ENCODE measurements around the gene VMAC.

The VMAC gene

DNA sequence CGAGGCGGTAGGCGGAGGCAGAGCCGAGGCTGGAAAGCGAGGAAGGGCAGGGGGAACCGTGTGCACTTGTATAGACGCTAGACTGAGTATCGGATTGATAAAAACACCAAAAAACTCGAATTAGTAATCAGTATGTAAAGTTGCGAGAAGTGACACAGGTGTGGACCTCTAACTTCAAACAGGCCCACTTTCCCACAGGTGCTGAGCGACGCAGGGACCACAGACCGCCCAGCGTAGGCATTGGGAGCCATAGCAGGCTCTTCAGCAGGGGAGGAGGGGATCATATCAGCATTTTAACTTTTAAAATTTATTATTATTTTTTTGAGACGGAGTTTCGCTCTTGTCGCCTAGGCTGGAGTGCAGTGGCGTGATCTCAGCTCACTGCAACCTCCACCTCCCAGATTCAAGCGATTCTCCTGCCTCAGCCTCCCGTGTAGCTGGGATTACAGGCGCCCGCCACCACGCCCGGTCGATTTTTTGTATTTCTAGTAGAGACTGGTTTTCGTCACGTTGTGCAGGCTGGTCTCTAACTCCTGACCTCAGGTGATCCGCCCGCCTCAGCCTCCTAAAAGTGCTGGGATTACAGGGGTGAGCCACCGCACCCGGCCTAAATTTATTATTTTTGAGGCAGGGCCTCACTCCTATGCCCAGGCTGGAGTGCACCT, 574 bp downstream of the VMAC start:
- DNase-seq: no peak

DNA sequence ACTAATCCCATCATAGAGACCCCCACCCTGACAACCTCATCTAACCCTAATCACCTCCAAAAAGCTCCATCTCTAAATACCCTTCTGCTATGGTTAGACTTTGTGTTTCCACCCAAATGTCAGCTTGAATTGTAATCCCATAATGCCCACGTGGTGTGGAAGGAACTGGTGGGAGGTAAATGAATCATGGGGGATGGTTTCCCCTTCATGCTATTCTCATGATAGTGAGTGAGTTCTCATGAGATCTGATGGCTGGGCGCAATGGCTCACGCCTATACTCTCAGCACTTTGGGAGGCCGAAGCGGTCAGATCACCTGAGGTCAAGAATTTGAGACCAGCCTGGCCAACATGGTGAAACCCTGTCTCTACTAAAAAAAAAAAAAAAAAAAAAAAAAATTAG, 2.6 kb downstream of the VMAC start:
- DNase-seq: no peak

DNA sequence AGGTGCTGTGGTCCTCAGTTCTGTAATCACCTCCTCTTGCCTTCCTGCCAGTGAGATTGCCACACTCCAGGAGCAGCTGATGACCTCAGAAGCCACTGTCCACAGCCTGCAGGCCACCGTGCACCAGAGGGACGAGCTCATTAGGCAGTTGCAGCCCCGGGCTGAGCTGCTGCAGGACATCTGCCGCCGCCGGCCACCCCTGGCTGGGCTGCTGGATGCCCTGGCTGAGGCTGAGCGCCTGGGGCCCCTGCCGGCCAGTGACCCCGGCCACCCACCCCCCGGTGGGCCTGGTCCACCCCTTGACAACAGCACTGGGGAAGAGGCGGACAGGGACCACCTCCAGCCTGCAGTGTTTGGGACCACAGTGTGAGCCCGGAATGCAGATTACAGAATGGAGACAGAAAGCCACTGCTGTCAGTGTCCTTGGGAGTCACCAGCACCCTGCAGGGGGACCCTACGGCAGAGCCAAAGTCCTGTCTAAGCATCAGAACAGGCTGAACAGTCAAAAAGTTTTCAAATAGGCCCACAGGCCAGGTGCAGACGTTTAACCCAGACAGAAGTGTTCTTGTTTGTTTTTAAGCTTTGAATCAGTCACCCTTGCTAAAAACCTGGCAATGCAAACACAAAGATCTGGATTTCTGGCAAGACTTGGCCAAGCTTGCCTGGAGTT, 4.2 kb downstream of the VMAC start:
- no peak for DNase-seq

DNA sequence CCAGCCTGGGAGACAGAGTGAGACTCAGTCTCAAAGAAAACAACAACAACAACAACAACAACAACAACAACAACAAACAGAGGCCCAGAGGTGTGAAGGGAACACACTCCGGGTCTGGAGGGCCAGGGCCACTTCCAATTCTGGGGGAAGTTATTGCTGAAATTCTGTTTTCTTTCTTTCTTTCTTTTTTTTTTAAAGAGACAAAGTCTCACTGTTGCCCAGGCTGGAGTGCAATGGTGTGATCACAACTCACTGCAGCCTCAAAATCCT, 5.9 kb downstream of the VMAC start:
- no peak for DNase-seq

DNA sequence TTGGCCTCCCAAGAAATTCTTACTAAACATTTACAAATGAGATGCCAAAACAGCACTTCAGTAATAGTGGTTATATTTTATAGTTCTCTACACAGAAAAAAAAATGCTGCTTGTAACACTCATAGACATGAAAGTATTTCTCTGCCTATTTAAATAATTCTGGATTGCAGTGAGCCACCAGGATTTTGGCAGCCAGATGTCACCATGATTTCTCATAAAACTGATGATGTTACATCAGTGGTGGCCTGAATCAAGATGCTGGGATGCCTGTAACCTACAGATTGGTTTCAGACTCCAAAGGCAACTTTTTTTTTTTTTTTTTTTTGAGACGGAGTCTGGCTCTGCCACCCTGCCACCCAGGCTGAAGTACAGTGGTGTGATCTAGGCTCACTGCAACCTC, 6.7 kb downstream of the VMAC start:
- DNase-seq: no peak

DNA sequence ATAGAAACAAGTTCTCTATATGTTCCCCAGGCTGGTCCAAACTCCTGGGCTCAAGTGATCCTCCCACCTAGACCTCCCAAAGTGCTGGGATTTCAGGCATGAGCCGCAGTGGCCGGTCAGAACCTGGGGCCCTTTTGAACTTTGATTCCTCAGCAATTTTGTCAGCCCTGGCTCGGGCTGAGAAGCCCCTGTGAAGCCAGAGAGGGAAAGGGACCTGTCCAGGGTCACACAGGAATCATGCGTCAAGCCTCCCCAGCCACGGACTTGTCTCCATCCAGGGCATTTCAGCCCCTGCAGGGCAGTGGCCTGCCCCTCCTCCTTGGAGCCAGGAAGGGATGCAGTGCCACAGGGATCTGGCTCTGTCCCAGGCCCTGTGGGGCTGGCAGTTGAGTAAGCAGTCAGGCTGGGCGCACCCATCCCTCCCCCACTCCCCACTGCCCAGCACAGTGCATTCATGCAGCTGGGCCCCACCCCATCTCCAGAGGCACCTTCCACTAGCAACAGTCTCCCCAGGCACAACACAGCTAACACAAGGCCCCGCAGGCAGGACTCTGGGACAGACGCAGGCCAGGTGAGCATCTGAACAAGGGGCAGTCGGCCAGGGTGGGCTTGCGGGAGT, 9.2 kb downstream of the VMAC start, which contains the start of gene CAPS:
TSS of gene CAPS (plus strand) at position 516 of the 619 bp plus-strand sequence. CDS start 153 bp downstream, outside the sequence.
- DNase-seq: no peak

DNA sequence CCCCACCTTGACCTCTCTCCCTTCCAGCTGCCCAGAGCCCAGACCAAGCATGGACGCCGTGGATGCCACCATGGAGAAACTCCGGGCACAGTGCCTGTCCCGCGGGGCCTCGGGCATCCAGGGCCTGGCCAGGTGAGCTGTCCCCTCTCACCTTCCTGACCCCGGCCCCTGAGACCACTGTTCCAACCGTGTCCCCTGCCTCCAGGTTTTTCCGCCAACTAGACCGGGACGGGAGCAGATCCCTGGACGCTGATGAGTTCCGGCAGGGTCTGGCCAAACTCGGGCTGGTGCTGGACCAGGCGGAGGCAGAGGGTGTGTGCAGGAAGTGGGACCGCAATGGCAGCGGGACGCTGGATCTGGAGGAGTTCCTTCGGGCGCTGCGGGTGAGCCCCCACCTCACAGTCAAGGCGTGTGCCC, 9.7 kb downstream of the VMAC start:
- no peak for DNase-seq

DNA sequence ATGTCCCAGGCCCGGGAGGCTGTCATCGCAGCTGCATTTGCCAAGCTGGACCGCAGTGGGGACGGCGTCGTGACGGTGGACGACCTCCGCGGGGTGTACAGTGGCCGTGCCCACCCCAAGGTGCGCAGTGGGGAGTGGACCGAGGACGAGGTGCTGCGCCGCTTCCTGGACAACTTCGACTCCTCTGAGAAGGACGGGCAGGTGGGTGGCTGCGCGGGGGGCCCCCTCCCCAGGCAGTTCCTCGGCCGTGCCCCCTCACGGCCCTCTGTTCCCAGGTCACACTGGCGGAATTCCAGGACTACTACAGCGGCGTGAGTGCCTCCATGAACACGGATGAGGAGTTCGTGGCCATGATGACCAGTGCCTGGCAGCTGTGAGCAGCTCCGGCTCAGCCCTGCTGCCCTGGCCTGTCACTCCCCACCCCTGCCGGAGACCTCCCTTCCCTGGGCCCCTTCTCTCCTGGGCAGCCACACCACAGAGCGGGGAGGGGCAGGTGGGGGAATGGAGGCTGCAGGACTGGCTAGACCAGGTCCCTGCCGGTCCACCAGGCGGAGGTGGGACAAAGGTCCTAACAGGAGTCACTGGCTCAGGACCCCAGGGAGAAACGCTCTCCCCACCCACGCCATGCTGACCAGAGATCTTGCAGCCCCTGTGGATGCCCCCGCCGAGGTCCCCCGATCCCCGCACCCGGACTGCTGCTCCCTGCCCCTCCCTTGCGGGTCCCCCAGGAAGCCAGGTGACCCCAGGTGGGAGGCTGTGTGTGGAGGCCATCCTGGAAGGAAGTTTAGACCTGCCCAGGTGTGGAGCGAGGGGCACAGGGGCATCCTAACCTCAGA, 10.5 kb downstream of the VMAC start:
- no peak for DNase-seq

DNA sequence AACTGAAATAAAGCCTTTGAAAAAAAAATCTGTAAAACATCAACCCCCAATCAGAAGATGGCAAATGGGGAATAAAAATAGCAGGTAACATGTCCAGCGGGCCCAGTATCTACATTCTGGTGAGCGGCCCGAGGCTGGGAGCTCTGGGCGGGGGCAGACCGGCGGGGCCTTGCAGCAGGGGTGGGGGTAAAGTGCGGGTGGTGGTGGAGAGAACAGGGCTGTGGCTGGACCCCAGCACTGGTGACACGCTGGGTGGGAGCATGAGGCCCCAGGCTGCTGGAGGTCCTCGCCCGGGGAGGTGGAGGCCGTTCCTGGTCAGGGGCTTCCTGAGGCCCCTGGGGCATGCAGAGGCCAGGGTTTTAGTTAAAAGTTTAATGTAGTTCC, 11.1 kb downstream of the VMAC start:
- DNase-seq: no peak

DNA sequence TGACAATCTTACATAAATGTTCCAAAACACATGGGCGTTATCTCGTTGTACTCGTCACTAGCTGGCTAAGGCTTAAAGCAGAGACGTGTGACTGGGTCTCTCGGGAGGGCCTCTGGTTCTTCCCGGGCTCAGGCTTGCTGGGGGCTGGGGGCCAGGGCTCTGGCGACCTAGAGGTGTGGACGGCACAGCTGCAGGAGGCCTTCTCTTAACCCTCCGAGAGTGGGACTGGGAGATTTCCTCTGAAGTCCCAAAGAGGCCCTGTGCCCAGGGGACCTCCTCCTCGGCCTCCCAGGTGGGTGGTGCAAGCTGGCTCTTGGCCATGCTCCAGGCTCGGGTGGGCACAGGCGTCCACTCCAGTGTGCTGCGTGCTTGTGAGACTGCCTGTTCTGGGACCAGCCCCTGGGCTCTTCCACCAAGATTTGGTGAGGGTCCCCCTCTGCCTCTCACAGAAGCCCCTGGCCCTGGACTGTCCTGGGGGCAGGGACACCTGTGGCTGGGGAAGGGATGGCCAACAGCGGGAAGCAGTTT, 11.6 kb downstream of the VMAC start:
- no peak for DNase-seq

DNA sequence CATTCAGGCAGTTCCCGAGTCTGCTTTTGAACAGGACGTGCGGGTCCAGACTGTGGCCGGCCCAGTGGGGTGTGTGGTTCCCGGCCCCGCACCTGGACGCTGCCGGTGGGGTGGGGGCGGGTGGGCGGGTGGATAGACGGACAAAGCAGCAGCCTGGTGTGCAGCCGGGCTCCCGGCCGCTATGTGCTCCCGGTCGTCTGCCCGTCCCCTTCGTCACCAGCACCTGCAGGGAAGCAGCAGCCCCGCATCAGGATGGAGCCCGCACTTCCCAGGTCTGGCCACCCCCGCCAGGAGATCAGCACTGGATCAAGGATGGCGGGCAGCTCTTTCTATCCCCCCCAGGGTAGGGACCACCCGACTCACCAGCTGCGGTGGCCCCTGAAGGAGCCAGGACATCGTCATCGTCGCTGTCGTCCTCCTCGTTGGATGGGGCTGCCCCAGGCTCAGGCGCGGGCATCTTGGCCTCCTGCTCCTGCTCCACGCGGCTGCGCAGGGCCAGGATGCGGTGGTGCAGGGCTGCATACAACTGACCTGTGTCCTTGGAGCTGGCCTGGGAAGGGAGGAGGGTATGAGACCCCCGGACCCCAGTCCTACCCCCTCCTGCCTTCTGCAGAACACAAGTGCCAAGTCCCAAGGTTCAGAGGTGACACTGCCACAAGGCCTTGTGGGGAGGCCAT, 12.9 kb downstream of the VMAC start:
- no peak for DNase-seq

DNA sequence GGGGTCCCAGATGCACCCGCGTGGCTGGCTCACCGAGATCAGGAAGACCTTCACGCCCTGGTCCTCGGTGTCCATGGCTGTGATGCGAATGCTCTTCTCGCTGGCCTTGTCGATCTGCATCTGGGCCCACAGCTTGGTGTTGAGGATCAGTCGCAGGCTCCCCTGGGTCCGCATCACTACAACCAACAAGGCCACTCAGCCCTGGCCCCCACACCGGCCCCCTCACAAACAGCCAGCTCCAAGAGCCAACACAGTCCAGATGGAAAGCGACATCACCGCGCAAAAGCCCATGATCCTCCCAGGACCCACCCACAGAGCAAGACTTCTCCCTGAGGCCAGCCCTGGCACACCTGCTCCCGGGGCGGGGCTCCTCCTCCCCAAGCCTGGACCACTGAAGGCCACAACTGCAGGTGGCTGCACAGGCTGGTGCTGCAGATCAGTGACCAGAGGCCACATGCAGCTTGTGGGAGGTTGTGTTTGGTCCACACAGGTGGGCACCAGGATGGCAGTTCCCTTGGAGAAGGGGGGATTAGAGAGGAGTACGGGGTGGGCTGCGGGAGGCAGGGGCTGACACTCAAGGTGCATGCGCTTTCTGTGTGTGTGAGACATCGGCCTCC, 13.9 kb downstream of the VMAC start:
- no peak for DNase-seq

DNA sequence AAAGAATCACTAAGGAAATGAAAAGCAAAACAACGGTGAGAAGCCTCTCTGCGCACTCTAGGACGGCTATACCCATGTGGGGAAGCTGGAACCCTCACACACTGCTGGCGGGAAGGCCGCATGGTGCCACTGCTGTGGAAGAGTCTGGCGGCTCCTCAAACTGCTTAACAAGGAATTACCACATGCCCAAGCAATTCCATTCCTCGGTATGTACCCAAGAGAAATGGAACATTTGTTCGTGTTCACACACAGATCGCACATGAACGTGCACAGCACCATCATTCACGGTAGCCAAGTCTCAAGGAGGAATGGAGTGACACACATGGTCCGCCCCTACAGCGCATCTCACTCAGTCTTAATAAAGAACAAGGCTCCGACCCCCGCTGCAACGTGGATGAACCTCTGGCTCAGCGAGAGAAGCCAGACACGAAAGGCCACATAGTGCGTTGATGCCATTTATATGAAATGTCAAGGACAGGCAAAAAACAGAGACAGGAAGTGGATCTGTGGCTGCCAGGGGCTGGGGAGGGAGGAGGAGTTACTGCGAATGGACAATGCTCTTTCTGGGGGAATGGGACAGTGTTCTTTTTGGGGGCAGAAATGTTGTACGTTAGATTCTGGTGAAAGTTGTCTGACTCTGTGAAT, 17.0 kb downstream of the VMAC start:
- DNase-seq: no peak

DNA sequence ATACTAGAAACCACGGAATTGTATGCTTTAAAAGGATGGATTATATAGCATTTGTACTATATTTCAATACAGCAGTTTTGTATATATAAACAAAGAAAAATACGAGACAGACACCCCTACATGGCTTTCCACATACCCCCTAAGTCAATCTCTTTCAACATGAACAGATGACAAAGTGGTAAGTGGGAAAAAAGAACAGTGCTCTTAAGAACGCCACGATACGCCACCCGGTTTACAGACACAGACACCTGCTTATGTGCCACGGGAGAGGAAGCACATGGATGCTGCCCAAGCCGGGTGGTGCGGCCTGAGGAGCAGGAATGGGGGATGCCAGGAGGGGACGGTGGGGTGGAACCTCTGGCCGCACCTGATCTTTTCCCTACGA, 17.5 kb downstream of the VMAC start:
- DNase-seq: no peak

DNA sequence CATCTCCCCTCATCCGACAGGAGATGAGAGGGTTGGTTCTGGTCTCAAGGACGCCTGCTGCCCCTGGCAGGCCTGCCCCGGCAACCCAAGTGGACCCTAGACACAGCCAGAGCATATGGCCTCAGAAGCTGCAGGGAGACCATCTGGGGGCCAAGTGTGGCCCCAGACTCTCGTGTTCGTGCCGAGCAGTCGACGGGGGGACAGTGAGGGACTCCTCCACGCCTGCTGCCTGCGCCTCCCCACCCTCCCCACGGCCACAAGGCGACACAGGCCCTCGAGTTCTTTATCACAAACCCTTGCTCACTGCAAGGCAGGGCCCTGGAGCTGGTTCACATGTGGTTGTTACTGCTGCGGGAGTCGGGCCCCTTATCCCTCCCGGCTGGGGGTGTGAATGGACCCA, 18.7 kb downstream of the VMAC start:
- no peak for DNase-seq

DNA sequence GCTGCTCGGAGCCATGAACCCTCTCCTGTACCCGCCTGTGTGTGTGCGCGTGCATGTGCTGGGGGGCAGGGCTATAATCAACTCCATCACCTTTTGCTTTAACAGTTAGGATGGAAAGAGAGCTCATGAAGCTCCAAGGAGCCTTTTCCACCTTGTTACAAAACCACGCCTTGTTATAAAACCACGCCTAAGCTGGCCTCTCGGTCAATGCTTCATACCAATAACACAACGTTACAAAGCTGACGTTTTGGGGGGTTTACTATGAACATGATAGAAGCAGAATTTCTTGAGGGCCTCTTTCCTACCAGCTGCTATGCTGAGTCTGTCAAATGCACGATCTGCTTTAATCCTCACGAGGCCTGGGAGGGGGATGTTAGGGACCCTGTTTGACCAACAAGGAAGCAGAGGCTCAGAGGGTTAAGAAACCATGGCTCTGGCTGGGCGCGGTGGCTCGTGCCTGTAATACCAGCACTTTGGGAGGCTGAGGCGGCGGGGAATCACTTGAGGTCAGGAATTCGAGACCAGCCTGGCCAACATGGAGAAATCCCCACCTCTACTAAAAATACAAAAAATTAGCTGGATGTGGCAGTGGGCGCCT, 21.3 kb downstream of the VMAC start:
- no peak for DNase-seq

DNA sequence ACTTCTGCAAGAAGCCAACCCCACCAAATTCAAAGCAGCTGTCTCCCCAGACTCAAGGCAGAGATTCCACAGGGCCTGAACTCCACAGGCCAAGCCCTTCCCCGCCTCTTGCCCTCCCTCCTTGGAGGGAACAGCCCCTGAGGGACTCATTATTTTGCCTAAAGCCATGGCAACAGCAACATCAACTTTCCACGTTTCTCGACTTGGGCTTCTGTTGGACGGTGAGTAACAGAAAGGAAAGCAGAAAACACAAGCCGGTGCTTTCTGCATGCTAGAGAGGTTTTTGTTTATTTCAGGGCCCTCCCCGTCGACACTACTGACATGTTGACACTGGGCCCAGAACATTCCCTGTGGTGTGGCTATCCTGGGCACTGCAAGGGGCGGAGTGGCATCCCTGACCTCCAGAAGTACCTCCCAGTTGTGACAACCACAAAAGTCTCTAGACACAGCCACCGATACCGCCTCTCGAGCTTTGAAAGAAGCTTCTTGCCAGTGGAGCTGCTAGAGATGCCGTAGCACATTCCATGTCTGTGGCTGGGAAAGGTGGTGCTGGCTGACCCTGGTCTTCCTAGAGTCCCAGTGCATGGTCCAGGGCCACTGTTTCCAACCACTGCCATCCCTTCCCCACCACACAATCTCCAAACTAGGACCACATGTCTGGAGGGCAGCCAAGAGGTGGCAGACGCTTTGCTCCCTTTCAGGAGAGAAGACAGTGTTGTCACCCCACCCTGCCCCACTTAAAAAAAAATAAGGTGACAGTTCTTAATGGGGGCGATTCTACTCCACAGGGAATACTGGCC, 22.2 kb downstream of the VMAC start:
- DNase-seq: no peak

DNA sequence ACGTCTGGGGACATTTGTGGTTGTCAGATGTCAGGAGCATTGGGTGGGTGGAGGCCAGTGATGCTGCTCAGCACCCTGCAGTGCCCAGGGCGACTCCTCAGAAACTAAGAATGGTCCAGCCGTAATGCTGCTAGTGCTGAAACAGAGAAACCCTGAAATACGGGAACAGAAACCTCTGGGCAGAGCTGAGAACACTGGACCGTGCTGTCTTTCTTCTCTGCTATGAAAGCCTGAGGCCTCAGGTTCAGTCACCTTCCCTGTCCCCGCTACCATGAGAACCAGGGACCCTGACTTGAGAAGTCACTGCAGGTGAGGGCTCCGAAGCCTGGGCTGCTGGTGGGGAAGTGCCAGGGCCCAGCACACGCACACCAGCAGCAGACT, 22.8 kb downstream of the VMAC start:
- no peak for DNase-seq

DNA sequence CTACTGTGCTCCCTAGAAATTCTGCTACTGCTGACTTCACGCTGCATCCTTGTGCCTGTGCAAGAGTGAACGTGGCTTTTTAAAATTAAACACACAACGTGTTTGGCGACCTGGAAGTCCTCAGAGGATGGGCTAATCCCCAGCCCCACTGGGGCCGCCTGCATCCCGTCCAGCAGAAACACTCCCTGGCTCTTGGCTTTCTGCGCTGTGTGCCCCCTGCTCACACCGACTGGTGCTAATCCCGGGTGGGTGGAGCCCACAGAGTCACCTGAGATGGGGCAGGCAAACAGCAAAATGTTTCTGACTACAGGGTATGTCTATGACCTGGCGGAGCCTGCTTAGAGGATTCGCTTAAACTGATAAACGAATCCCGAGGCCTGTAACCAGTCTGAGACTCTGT, 24.5 kb downstream of the VMAC start:
- no peak for DNase-seq

DNA sequence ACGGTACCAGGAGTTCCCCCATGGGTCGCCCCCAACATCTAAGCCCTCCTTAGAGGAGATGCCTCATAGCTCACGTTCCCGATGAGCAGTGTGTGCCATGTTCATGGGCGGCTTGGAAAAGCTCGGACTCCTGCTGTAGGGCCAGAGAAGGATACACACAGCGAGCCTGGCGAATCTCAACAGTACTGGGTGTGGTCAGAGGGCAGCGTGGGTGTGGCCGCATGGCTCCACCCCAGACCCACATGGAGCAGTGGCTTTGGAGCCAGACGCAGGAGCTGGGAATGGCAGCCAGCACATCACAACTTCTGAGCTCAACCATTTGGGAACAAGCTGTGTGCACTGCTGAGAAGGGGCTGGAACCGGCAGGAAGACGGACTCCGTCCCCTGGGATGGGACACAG, 25.0 kb downstream of the VMAC start:
- no peak for DNase-seq

DNA sequence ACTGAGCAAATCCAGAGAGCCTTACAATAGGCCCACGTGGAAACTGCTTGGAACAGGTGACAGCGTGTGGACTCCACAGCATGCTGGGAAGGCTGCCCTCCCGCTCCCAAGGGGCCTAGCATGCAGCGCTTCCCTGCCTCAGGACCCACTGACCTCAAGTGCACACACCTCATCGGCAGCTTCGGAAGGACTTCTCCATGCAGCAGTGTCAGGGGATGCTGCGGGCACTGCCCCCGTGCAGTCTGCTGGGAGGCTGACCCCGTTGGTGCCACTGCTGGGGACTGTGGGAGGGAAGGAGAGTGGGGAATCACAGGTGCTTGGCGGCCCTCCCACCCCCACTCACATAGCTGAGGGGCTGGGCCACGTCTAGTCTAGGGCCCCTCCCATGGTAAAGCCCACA, 26.6 kb downstream of the VMAC start:
- no peak for DNase-seq
